HEK293 (cell line): ENCODE measurements around the gene BHLHE23.

ENCODE experiments used
- CTCF ChIP-seq: fragments of 450-650 bp; formaldehyde crosslinking; IDR thresholded peaks from 2 replicates; pipeline ENCODE4 v1.5.1; 2016; ENCODE audit warnings: missing biosample characterization, missing genetic modification characterization
- GLIS2 ChIP-seq: fragments of 450-650 bp; formaldehyde crosslinking; IDR thresholded peaks from 2 replicates; pipeline ENCODE4 v1.5.1; 2016; ENCODE audit warnings: missing biosample characterization, missing genetic modification characterization
- KLF9 ChIP-seq: fragments of 450-650 bp; formaldehyde crosslinking; IDR thresholded peaks from 2 replicates; pipeline ENCODE4 v1.5.1; 2016; ENCODE audit warnings: missing biosample characterization, missing genetic modification characterization, low read depth
- SALL2 ChIP-seq: fragments of 450-650 bp; formaldehyde crosslinking; IDR thresholded peaks from 2 replicates; pipeline ENCODE4 v1.5.0; 2017; ENCODE audit warnings: missing biosample characterization, mild to moderate bottlenecking, missing genetic modification characterization, borderline replicate concordance
- ZNF121 ChIP-seq: fragments of 450-650 bp; formaldehyde crosslinking; IDR thresholded peaks from 2 replicates; pipeline ENCODE4 v1.5.1; 2016; ENCODE audit warnings: missing biosample characterization, missing genetic modification characterization
- ZNF24 ChIP-seq: fragments of 450-650 bp; formaldehyde crosslinking; IDR thresholded peaks from 2 replicates; pipeline ENCODE4 v1.5.1; 2016; ENCODE audit warnings: missing biosample characterization, missing genetic modification characterization
- ZNF274 ChIP-seq, 2 experiments: fragments of 200-500 bp in 1 of 2; fragments of 450-650 bp in 1 of 2; sonication (Bioruptor generic) in 1 of 2; formaldehyde crosslinking in 1 of 2; IDR thresholded peaks; 2 replicates each; pipeline versions ENCODE4 v1.5.1 to v1.6.1; 2014 to 2016; ENCODE audit warnings: borderline replicate concordance in 1 of 2, inconsistent platforms in 1 of 2, low read length in 1 of 2, missing biosample characterization in 1 of 2, missing genetic modification characterization in 1 of 2
- ZNF311 ChIP-seq: fragments of 450-650 bp; formaldehyde crosslinking; IDR thresholded peaks from 2 replicates; pipeline ENCODE4 v1.5.1; 2017; ENCODE audit warnings: missing biosample characterization, missing genetic modification characterization, borderline replicate concordance
- ZNF510 ChIP-seq: fragments of 450-650 bp; formaldehyde crosslinking; IDR thresholded peaks from 2 replicates; pipeline ENCODE4 v1.5.1; 2018; ENCODE audit warnings: mild to moderate bottlenecking, missing genetic modification characterization, missing biosample characterization; ENCODE audit not compliant: insufficient replicate concordance
- ZNF530 ChIP-seq: fragments of 450-650 bp; formaldehyde crosslinking; IDR thresholded peaks from 2 replicates; pipeline ENCODE4 v1.5.1; 2016; ENCODE audit warnings: low read depth, missing biosample characterization, missing genetic modification characterization
- ZNF600 ChIP-seq: fragments of 450-650 bp; formaldehyde crosslinking; IDR thresholded peaks from 2 replicates; pipeline ENCODE4 v1.5.1; 2016; ENCODE audit warnings: missing biosample characterization, missing genetic modification characterization
- ZNF629 ChIP-seq: fragments of 450-650 bp; formaldehyde crosslinking; IDR thresholded peaks from 2 replicates; pipeline ENCODE4 v1.5.1; 2017; ENCODE audit warnings: missing biosample characterization, missing genetic modification characterization

DNA sequence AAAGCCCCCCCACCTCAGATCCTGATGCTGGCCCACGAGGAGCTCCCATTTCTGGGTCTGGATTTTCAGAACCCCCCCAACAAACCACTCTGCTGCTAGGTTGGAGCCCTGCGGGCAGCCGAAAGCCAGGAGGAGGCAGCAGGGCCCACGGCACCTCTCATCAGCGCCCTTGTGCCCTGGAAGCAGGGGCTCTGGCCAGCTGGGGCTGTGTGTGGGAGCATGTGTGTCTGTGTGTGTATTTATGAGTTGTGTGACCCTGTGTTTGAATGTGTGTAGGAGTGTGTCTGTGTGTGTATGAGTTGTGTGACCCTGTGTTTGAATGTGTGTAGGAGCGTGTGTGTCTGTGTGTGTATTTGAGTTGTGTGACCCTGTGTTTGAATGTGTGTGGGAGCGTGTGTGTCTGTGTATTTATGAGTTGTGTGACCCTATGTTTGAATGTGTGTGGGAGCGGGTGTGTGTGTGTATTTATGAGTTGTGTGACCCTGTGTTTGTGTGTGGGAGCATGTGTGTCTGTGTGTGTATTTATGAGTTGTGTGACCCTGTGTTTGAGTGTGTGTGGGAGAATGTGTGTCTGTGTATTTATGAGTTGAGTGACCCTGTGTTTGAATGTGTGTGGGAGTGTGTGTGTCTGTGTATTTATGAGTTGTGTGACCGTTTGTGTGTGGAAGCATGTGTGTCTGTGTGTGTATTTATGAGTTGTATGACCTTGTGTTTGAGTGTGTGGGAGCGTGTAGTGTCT, 35.4 kb downstream of the BHLHE23 start:
- TF ChIP-seq ZNF600 (tag by site-specific recombination) (no peak), ZNF311 (no peak), SALL2 (no peak), ZNF510 (tag by site-specific recombination) (no peak), ZNF24 (no peak), GLIS2 (tag by site-specific recombination) (no peak), CTCF (tag by site-specific recombination) (no peak), KLF9 (tag by site-specific recombination) (no peak), ZNF121 (tag by site-specific recombination) (no peak), ZNF274 (IDR thresholded peaks at IDR 0.05; ENCODE audit: low read length) (no peak), ZNF274 (tag by site-specific recombination; IDR thresholded peaks at IDR 0.05; ENCODE audit: borderline replicate concordance) (no peak), ZNF629 (tag by site-specific recombination) (no peak), ZNF530 (tag by site-specific recombination) (no peak)
